H9 (cell line): ENCODE measurements around the gene QARS1. TPM values are rescaled to one million over a fixed set of nuclear protein-coding genes. Genes with fewer than 3 reads are reported as not detected.

ENCODE experiments used
- DNase-seq: peaks from one replicate; pipeline ENCODE4 v3.0.0-alpha.2; 2017
- H2AFZ ChIP-seq: one replicate; pipeline ENCODE4 v1.6.1; 2013; ENCODE audit warnings: mild to moderate bottlenecking, low read length, control low read depth, moderate library complexity
- H2AK5ac ChIP-seq: 2 replicates; pipeline ENCODE4 v1.6.1; 2013; ENCODE audit warnings: low read length, control low read depth, mixed read lengths; ENCODE audit not compliant: insufficient read length
- H2BK120ac ChIP-seq: one replicate; pipeline ENCODE4 v1.6.1; 2013; ENCODE audit warnings: low read depth, mild to moderate bottlenecking, low read length, control low read depth, inconsistent platforms; ENCODE audit not compliant: poor library complexity, severe bottlenecking
- H2BK12ac ChIP-seq: 2 replicates; pipeline ENCODE4 v1.6.1; 2013; ENCODE audit warnings: low read length, control low read depth, mixed read lengths, low read depth; ENCODE audit not compliant: insufficient read length
- H2BK15ac ChIP-seq: 2 replicates; pipeline ENCODE4 v1.6.1; 2013; ENCODE audit warnings: low read depth, low read length, control low read depth
- H2BK20ac ChIP-seq: one replicate; pipeline ENCODE4 v1.6.1; 2013; ENCODE audit warnings: low read depth, mild to moderate bottlenecking, low read length, control low read depth, inconsistent platforms; ENCODE audit not compliant: poor library complexity, severe bottlenecking
- H2BK5ac ChIP-seq: 2 replicates; pipeline ENCODE4 v1.6.1; 2013; ENCODE audit warnings: low read length, control low read depth, mixed read lengths; ENCODE audit not compliant: insufficient read length
- H3K14ac ChIP-seq: 2 replicates; pipeline ENCODE4 v1.6.1; 2013; ENCODE audit warnings: low read length, control low read depth; ENCODE audit not compliant: insufficient read depth
- H3K18ac ChIP-seq: 2 replicates; pipeline ENCODE4 v1.6.1; 2013; ENCODE audit warnings: low read depth, mild to moderate bottlenecking, mixed read lengths, low read length, control low read depth; ENCODE audit not compliant: insufficient read length
- H3K23ac ChIP-seq: 2 replicates; pipeline ENCODE4 v1.6.1; 2013; ENCODE audit warnings: low read length, control low read depth, mixed read lengths, low read depth; ENCODE audit not compliant: insufficient read length
- H3K23me2 ChIP-seq: 2 replicates; pipeline ENCODE4 v1.6.1; 2013; ENCODE audit warnings: low read depth, mild to moderate bottlenecking, mixed read lengths, low read length, control low read depth; ENCODE audit not compliant: insufficient read length, poor library complexity, severe bottlenecking
- H3K27ac ChIP-seq: 2 replicates; pipeline ENCODE4 v1.5.1; 2013; ENCODE audit warnings: low read length, control low read depth, mixed read lengths, low read depth; ENCODE audit not compliant: insufficient read length
- H3K27me3 ChIP-seq: 2 replicates; pipeline ENCODE4 v1.6.1; 2013; ENCODE audit warnings: low read length, control low read depth, inconsistent platforms; ENCODE audit not compliant: insufficient read depth
- H3K4ac ChIP-seq: 2 replicates; pipeline ENCODE4 v1.6.1; 2013; ENCODE audit warnings: low read depth, mild to moderate bottlenecking, control low read depth, inconsistent platforms, low read length, moderate library complexity
- H3K4me1 ChIP-seq: 2 replicates; pipeline ENCODE4 v1.6.1; 2013; ENCODE audit warnings: low read length, control low read depth, inconsistent platforms; ENCODE audit not compliant: insufficient read depth
- H3K4me2 ChIP-seq: 2 replicates; pipeline ENCODE4 v1.6.1; 2013; ENCODE audit warnings: low read length, control low read depth, mixed read lengths; ENCODE audit not compliant: insufficient read length, insufficient read depth
- H3K56ac ChIP-seq: 2 replicates; pipeline ENCODE4 v1.6.1; 2013; ENCODE audit warnings: low read depth, mild to moderate bottlenecking, mixed read lengths, low read length, control low read depth; ENCODE audit not compliant: insufficient read length
- H3K79me1 ChIP-seq: 2 replicates; pipeline ENCODE4 v1.6.1; 2013; ENCODE audit warnings: low read depth, mild to moderate bottlenecking, moderate library complexity, low read length, control low read depth, inconsistent platforms; ENCODE audit not compliant: insufficient read depth, poor library complexity, severe bottlenecking
- H3K79me2 ChIP-seq: 2 replicates; pipeline ENCODE4 v1.6.1; 2013; ENCODE audit warnings: low read length, control low read depth, inconsistent platforms; ENCODE audit not compliant: insufficient read depth
- H3K9ac ChIP-seq: 2 replicates; pipeline ENCODE4 v1.6.1; 2013; ENCODE audit warnings: low read length, control low read depth, mixed read lengths; ENCODE audit not compliant: insufficient read length; ENCODE audit errors: extremely low read depth
- H3K9me3 ChIP-seq: one replicate; pipeline ENCODE4 v1.6.1; 2013; ENCODE audit warnings: low read depth, low read length, inconsistent platforms; ENCODE audit not compliant: control insufficient read depth
- H3T11ph ChIP-seq: one replicate; pipeline ENCODE4 v1.6.1; 2013; ENCODE audit warnings: mild to moderate bottlenecking, low read length, control low read depth, inconsistent platforms
- H4K20me1 ChIP-seq: one replicate; pipeline ENCODE4 v1.6.1; 2013; ENCODE audit not compliant: control insufficient read depth, insufficient read length, insufficient read depth
- H4K5ac ChIP-seq: 2 replicates; pipeline ENCODE4 v1.6.1; 2013; ENCODE audit warnings: low read depth, mild to moderate bottlenecking, mixed read lengths, low read length, control low read depth; ENCODE audit not compliant: insufficient read length
- H4K8ac ChIP-seq: replicated peaks from 2 replicates; pipeline ENCODE4 v1.6.1; 2013; ENCODE audit warnings: low read length, control low read depth, mixed read lengths, low read depth; ENCODE audit not compliant: insufficient read length
- H4K91ac ChIP-seq: 2 replicates; pipeline ENCODE4 v1.6.1; 2013; ENCODE audit warnings: low read depth, mild to moderate bottlenecking, moderate library complexity, mixed read lengths, low read length, control low read depth; ENCODE audit not compliant: insufficient read length
- H3K27ac Mint-ChIP-seq, 3 experiments: 2 replicates in 2 of 3; 3 replicates in 1 of 3; pipeline ENCODE4 v1.8.0; 2020 to 2021; ENCODE audit warnings: mixed read lengths in 3 of 3, mild to moderate bottlenecking in 1 of 3, moderate library complexity in 1 of 3
- H3K27me3 Mint-ChIP-seq: 2 replicates; pipeline ENCODE4 v1.8.0; 2021; ENCODE audit warnings: low read depth, mild to moderate bottlenecking, moderate library complexity, mixed read lengths
- H3K36me3 Mint-ChIP-seq, 3 experiments: 2 replicates in 2 of 3; 3 replicates in 1 of 3; pipeline ENCODE4 v1.8.0; 2020 to 2021; ENCODE audit warnings: low read depth in 3 of 3, mixed read lengths in 3 of 3; ENCODE audit not compliant: insufficient read depth in 1 of 3
- H3K4me1 Mint-ChIP-seq, 2 experiments: 2 replicates each; pipeline ENCODE4 v1.8.0; 2020; ENCODE audit warnings: mixed read lengths in 2 of 2
- H3K4me3 Mint-ChIP-seq, 2 experiments: 2 replicates in 1 of 2; 3 replicates in 1 of 2; pipeline ENCODE4 v1.8.0; 2020 to 2021; ENCODE audit warnings: mild to moderate bottlenecking in 2 of 2, mixed read lengths in 2 of 2, moderate library complexity in 1 of 2
- H3K9me3 Mint-ChIP-seq, 2 experiments: 2 replicates in 1 of 2; 3 replicates in 1 of 2; pipeline ENCODE4 v1.8.0; 2020; ENCODE audit warnings: mild to moderate bottlenecking in 2 of 2, mixed read lengths in 2 of 2, moderate library complexity in 1 of 2
- WGBS: extraction: QIAGEN DNeasy Blood & Tissue Kit; methylation state at CpG from one replicate; pipeline ENCODE4 v1.1.7; 2013; ENCODE audit warnings: missing lambda C conversion rate, low lambda C conversion rate, mixed read lengths; ENCODE audit not compliant: insufficient read length; ENCODE audit errors: extremely low coverage; 5-methylcytosine and 5-hydroxymethylcytosine counted together
- total RNA-seq: library from RNA; stranded (reverse); gene quantifications from 2 replicates; pipeline ENCODE4 v1.2.1, GENCODE V29; 2021
- TF ChIP-seq, protein P1 (sequence below): fragments of 200-600 bp; sonication (generic); conservative IDR thresholded peaks from 3 replicates; pipeline ENCODE4 v1.8.0; 2021; ENCODE audit warnings: antibody characterized with exemption, mild to moderate bottlenecking

QARS1 gene
- total RNA-seq, 1 experiment from 2014 or later = 390 TPM

DNA sequence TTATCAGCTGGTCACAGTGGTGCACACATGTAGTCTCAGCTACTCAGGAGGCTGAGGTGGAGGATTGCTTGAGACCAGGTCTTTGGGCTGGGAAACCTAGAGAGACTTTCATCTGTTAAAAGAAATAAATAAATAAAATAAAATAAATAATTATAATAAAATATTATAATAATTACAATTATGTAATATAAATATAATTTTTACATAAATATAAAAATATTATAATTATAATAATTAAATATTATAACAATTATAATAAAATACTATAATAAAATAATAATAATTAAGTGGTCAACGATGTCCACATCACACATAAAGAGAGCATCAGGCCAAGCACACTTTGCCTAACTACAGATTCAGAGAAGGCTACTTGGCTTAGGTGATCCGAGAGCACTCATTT is 25.3 kb downstream of the QARS1 start:
- Histone ChIP-seq H3K79me1 (peaks cover 11% of the 10 kb centered on the region), H3K23me2 (no peaks in the 10 kb centered on the region), H3K4me1 (no peaks in the 10 kb centered on the region), H2BK15ac (no peak overlapping the region), H3K27me3 (no peaks in the 10 kb centered on the region), H3K9me3 (no peaks in the 10 kb centered on the region), H3K27ac (no peak overlapping the region), H3K79me2 (peaks cover 14% of the 10 kb centered on the region; the same call in 1 of the 2 replicates), H3K23ac (no peak overlapping the region), H4K5ac (no peak overlapping the region), H2BK120ac (no peak overlapping the region), H3K4ac (no peak overlapping the region), H3K4me2 (no peak overlapping the region), H4K8ac (no peak overlapping the region), H2BK12ac (no peak overlapping the region), H3K14ac (no peak overlapping the region), H3T11ph (no peak overlapping the region), H3K18ac (no peak overlapping the region), H3K9ac (no peak overlapping the region), H2AFZ (no peak overlapping the region), H2BK20ac (no peak overlapping the region), H2AK5ac (no peak overlapping the region), H4K91ac (no peak overlapping the region), H2BK5ac (no peak overlapping the region), H3K56ac (no peak overlapping the region), H4K20me1 (no peaks in the 10 kb centered on the region)
- peaks cover 25 to 35% (median 34%) of the 10 kb centered on the region in 3 experiments for H3K36me3 Mint-ChIP-seq
- H3K4me3 Mint-ChIP-seq = no peak overlapping the region
- no peaks in the 10 kb centered on the region for H3K27me3 Mint-ChIP-seq
- no peaks in the 10 kb centered on the region for H3K9me3 Mint-ChIP-seq
- DNase-seq = no peak
- WGBS = no CpG with 5 or more reads among the region's 2 CpGs
- peak overlapping the region in 1 of 3 experiments; percentile 44; a peak in 1 of 7 replicates for H3K27ac Mint-ChIP-seq
- H3K4me1 Mint-ChIP-seq = 0 out of 4 replicates have a peak, but pooled peaks cover 0 to 2% of the 10 kb centered on the region in 2 experiments
- TF ChIP-seq, protein P1, sequence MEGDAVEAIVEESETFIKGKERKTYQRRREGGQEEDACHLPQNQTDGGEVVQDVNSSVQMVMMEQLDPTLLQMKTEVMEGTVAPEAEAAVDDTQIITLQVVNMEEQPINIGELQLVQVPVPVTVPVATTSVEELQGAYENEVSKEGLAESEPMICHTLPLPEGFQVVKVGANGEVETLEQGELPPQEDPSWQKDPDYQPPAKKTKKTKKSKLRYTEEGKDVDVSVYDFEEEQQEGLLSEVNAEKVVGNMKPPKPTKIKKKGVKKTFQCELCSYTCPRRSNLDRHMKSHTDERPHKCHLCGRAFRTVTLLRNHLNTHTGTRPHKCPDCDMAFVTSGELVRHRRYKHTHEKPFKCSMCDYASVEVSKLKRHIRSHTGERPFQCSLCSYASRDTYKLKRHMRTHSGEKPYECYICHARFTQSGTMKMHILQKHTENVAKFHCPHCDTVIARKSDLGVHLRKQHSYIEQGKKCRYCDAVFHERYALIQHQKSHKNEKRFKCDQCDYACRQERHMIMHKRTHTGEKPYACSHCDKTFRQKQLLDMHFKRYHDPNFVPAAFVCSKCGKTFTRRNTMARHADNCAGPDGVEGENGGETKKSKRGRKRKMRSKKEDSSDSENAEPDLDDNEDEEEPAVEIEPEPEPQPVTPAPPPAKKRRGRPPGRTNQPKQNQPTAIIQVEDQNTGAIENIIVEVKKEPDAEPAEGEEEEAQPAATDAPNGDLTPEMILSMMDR = no peak
